Prostate gland (tissue), 2 donors: Measurements from ENCODE around the gene FYTTD1.

Experiments used
- POLR2AphosphoS5 ChIP-seq: sonication (generic); formaldehyde crosslinking; IDR thresholded peaks from one replicate; pipeline ENCODE4 v1.6.1; 2017; ENCODE audit warnings: antibody characterized with exemption
- TF ChIP-seq, protein P1 (sequence below), 4 experiments: fragments of 200-600 bp in 2 of 4; fragments of 450-650 bp in 2 of 4; sonication (generic) in 2 of 4; IDR thresholded peaks; 1 replicate in 3 of 4; 2 replicates in 1 of 4; pipeline ENCODE4 v1.5.1; 2016 to 2019; ENCODE audit warnings: antibody characterized with exemption in 4 of 4, mild to moderate bottlenecking in 2 of 4, moderate library complexity in 2 of 4

DNA sequence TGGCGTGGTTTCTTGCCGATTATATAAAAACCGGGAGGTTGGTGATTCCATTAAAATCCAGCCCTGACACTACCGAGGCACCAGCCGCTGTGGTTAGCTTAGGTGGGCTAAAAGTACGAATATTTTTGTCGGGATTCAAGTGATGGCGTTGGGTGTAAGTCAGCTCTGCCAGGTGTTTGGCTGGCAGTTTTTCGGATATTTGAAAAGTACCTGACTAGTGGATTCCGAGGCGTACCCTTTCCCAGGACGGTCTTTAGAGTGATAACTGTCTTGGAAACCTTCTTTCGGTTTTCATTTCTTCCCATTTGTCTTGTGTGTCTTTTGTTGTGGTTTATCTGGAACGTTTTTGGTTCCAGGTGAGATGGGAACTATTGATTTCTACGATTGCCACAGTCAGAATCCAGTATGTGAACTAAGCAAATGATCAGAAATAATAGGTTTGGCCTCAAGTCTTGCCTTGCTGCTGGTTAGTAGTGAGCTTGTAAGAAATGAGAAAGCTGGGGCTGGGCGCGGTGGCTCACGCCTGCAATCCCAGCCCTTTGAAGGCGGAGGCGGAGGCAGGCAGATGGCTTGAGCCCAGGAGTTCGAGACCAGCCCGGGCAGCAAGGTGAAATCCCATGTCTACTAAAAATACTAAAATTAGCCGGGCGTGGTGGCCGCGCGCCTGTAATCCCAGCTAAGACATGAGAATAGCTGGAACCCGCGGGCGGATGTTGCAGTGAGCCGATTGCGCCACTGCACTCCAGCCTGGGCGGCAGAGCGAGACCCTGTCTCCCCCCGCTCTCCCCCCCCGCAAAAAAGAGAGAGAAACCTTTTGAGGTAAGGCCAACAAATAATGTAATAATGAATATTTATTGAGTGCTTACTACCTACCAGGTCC is 1.4 kb downstream of the FYTTD1 start:
- TF ChIP-seq, protein P1, sequence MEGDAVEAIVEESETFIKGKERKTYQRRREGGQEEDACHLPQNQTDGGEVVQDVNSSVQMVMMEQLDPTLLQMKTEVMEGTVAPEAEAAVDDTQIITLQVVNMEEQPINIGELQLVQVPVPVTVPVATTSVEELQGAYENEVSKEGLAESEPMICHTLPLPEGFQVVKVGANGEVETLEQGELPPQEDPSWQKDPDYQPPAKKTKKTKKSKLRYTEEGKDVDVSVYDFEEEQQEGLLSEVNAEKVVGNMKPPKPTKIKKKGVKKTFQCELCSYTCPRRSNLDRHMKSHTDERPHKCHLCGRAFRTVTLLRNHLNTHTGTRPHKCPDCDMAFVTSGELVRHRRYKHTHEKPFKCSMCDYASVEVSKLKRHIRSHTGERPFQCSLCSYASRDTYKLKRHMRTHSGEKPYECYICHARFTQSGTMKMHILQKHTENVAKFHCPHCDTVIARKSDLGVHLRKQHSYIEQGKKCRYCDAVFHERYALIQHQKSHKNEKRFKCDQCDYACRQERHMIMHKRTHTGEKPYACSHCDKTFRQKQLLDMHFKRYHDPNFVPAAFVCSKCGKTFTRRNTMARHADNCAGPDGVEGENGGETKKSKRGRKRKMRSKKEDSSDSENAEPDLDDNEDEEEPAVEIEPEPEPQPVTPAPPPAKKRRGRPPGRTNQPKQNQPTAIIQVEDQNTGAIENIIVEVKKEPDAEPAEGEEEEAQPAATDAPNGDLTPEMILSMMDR (IDR thresholded peaks at IDR 0.05): peak in 1 of 4 experiments; percentile 18
- peak; percentile 6 for TF ChIP-seq POLR2AphosphoS5
